ENCODE results near the gene PRKCH.

DNA sequence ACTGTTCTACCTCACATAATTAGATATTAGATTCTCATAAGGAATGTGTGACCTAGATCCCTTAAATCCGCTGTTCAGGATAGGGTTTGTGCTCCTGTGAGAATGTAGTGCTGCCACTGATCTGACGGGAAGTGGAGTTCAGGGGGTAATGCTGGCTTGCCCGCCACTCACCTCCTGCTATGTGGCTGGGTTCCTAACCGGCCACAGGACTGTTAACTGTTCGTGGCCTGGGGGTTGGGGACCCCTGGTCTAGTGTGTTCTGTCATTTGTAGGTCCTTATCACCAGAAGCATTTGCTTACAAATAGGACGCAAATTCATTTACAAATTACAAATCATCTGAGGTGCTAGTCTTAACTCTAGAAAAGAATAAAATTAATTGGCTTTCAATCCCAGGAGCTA lies 23.8 kb upstream of the PRKCH start:
- TF ChIP-seq CTCF (IDR thresholded peaks at IDR 0.05; ENCODE audit: poor library complexity, severe bottlenecking) (no peak), EP300 (conservative IDR thresholded peaks at IDR 0.05; ENCODE audit: poor library complexity, severe bottlenecking) (no peak), POLR2AphosphoS5 (IDR thresholded peaks at IDR 0.05) (no peak), TAF1 (IDR thresholded peaks at IDR 0.05; ENCODE audit: low read depth) (no peak), REST (IDR thresholded peaks at IDR 0.05; ENCODE audit: borderline replicate concordance) (no peak), SMC3 (conservative IDR thresholded peaks at IDR 0.05; ENCODE audit: poor library complexity) (no peak), EZH2 (IDR thresholded peaks at IDR 0.05; ENCODE audit: borderline replicate concordance, insufficient read depth, low read length, poor library complexity, severe bottlenecking) (no peak), RAD21 (conservative IDR thresholded peaks at IDR 0.05) (no peak), MXI1 (conservative IDR thresholded peaks at IDR 0.05; ENCODE audit: poor library complexity, severe bottlenecking) (no peak)
